Measurements from ENCODE around the gene ATP2B2.
A peak's percentile ranks its signal among the peaks of the same experiment; 100 is the strongest.

The ATP2B2 gene

GRCh38 chr3:10340476-10340875, 164.9 kb downstream of the ATP2B2 start:
- TF ChIP-seq SUZ12 (IDR thresholded peaks at IDR 0.05; ENCODE audit: extremely low read depth, insufficient read depth, insufficient read length) (no peak), YY1 (IDR thresholded peaks at IDR 0.05; ENCODE audit: insufficient read depth, insufficient read length) (no peak), ZNF274 (IDR thresholded peaks at IDR 0.05; ENCODE audit: low read depth, low read length) (no peak)
- no peaks in the 10 kb centered on the region for H3K36me3 ChIP-seq (ENCODE audit: insufficient read depth, insufficient read length, low read length)
- H3K4me3 ChIP-seq (ENCODE audit: insufficient read length, low read depth), result no peak overlapping the region
- H3K9ac ChIP-seq (ENCODE audit: insufficient read length, low read depth), result no peak overlapping the region
- no peak for DNase-seq (ENCODE audit: low read depth, low spot score)
- peaks cover 12% of the 10 kb centered on the region for H3K4me1 ChIP-seq (ENCODE audit: insufficient read depth, insufficient read length)
- no peaks in the 10 kb centered on the region for H3K27me3 ChIP-seq (ENCODE audit: insufficient read depth, insufficient read length)
- no peaks in the 10 kb centered on the region for H3K9me3 ChIP-seq (ENCODE audit: insufficient read depth, low read length)

GRCh38 chr3:10340046-10340445, 165.3 kb downstream of the ATP2B2 start:
- Histone ChIP-seq H3K27me3 (ENCODE audit: insufficient read depth, insufficient read length) (no peaks in the 10 kb centered on the region), H3K4me3 (ENCODE audit: insufficient read length, low read depth) (no peak overlapping the region), H3K9ac (ENCODE audit: insufficient read length, low read depth) (no peak overlapping the region), H3K36me3 (ENCODE audit: insufficient read depth, insufficient read length, low read length) (no peaks in the 10 kb centered on the region), H3K9me3 (ENCODE audit: insufficient read depth, low read length) (no peaks in the 10 kb centered on the region), H3K4me1 (ENCODE audit: insufficient read depth, insufficient read length) (peaks cover 13% of the 10 kb centered on the region)
- TF ChIP-seq YY1 (IDR thresholded peaks at IDR 0.05; ENCODE audit: insufficient read depth, insufficient read length), result no peak
- TF ChIP-seq SUZ12 (IDR thresholded peaks at IDR 0.05; ENCODE audit: extremely low read depth, insufficient read depth, insufficient read length), result no peak
- no peak for TF ChIP-seq ZNF274 (IDR thresholded peaks at IDR 0.05; ENCODE audit: low read depth, low read length)
- DNase-seq (ENCODE audit: low read depth, low spot score), result no peak

- Histone ChIP-seq H3K4me3 (ENCODE audit: insufficient read length, low read depth) (no peak overlapping the region), H3K36me3 (ENCODE audit: insufficient read depth, insufficient read length, low read length) (no peaks in the 10 kb centered on the region), H3K4me1 (ENCODE audit: insufficient read depth, insufficient read length) (peaks cover 15% of the 10 kb centered on the region), H3K9me3 (ENCODE audit: insufficient read depth, low read length) (no peaks in the 10 kb centered on the region), H3K27me3 (ENCODE audit: insufficient read depth, insufficient read length) (no peaks in the 10 kb centered on the region), H3K9ac (ENCODE audit: insufficient read length, low read depth) (peak overlapping the region; percentile 17)
- no peak for TF ChIP-seq YY1 (IDR thresholded peaks at IDR 0.05; ENCODE audit: insufficient read depth, insufficient read length)
- DNase-seq (ENCODE audit: low read depth, low spot score), result no peak
These were observed 165.9 kb downstream of the ATP2B2 start for GRCh38 chr3:10339376-10339955.

DNA sequence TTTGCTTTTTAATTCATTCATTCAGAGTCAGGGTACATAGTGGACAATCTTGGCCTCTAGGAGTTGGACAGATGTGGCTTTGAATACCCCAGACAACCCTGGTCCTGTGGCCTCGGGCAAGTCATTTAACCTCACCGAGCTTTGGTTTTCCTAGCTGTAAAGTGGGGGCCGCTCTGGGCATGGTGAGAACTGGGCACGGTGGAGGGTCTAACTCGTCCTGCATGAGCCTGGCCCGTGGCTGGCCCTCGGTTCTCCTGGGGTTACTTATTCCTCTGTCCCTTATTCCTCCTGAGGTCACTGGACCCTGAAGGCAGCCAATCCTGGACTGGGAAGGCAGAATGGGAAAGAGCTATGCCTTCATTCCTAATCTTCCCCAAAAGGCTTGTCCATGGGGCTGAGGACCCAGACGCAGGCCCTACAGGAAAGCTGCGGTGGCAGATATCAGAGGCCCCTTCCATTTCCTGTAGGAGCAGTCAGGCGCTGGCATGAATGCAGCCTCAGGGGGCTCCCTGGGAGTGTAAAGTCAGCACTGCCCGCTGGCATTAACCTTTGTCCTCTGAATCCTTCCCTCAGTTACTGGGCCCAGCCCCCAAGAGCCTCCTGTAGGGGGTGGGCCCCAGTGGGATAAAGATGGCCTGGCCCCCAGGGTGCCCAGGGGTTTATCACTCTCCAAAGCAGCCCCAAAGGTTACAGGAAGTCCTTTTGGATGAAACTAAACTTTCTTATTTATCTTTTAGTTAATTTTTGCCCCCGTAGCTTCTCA, 166.6 kb downstream of the ATP2B2 start:
- Histone ChIP-seq H3K4me1 (ENCODE audit: insufficient read depth, insufficient read length) (peaks cover 18% of the 10 kb centered on the region), H3K9ac (ENCODE audit: insufficient read length, low read depth) (no peak overlapping the region), H3K27me3 (ENCODE audit: insufficient read depth, insufficient read length) (no peaks in the 10 kb centered on the region), H3K9me3 (ENCODE audit: insufficient read depth, low read length) (no peaks in the 10 kb centered on the region), H3K4me3 (ENCODE audit: insufficient read length, low read depth) (no peak overlapping the region), H3K36me3 (ENCODE audit: insufficient read depth, insufficient read length, low read length) (no peaks in the 10 kb centered on the region)
- no peak for DNase-seq (ENCODE audit: low read depth, low spot score)
- no peak for TF ChIP-seq SUZ12 (IDR thresholded peaks at IDR 0.05; ENCODE audit: extremely low read depth, insufficient read depth, insufficient read length)
- no peak for TF ChIP-seq ZNF274 (IDR thresholded peaks at IDR 0.05; ENCODE audit: low read depth, low read length)
- no peak for TF ChIP-seq YY1 (IDR thresholded peaks at IDR 0.05; ENCODE audit: insufficient read depth, insufficient read length)

DNA sequence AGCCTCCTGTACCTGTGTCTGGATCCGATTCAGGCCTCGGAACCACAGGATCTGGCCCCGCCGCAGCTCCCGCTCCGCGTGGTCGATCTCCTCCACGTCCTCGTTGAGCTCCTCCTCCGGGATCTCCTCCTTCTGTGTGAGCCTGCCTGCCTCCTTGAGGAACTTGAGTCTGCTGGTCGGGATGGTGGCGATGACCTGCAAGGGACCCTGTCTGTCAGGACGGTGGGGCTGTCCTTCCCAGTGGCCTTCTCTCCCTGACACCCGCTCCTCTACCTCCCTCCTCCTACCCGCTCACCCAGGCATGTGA, 167.3 kb downstream of the ATP2B2 start:
- H3K9me3 ChIP-seq (ENCODE audit: insufficient read depth, low read length), result no peaks in the 10 kb centered on the region
- no peak overlapping the region for H3K4me3 ChIP-seq (ENCODE audit: insufficient read length, low read depth)
- H3K9ac ChIP-seq (ENCODE audit: insufficient read length, low read depth), result no peak overlapping the region
- H3K36me3 ChIP-seq (ENCODE audit: insufficient read depth, insufficient read length, low read length), result no peaks in the 10 kb centered on the region
- H3K4me1 ChIP-seq (ENCODE audit: insufficient read depth, insufficient read length), result peaks cover 21% of the 10 kb centered on the region
- H3K27me3 ChIP-seq (ENCODE audit: insufficient read depth, insufficient read length), result no peaks in the 10 kb centered on the region
- TF ChIP-seq SUZ12 (IDR thresholded peaks at IDR 0.05; ENCODE audit: extremely low read depth, insufficient read depth, insufficient read length), result no peak
- TF ChIP-seq YY1 (IDR thresholded peaks at IDR 0.05; ENCODE audit: insufficient read depth, insufficient read length), result no peak
- TF ChIP-seq ZNF274 (IDR thresholded peaks at IDR 0.05; ENCODE audit: low read depth, low read length), result no peak
- DNase-seq (ENCODE audit: low read depth, low spot score), result no peak

GRCh38 chr3:10337323-10338163, 167.8 kb downstream of the ATP2B2 start:
- no peak overlapping the region for H3K9ac ChIP-seq (ENCODE audit: insufficient read length, low read depth)
- H3K27me3 ChIP-seq (ENCODE audit: insufficient read depth, insufficient read length), result no peaks in the 10 kb centered on the region
- H3K4me1 ChIP-seq (ENCODE audit: insufficient read depth, insufficient read length), result peaks cover 21% of the 10 kb centered on the region
- H3K9me3 ChIP-seq (ENCODE audit: insufficient read depth, low read length), result no peaks in the 10 kb centered on the region
- H3K4me3 ChIP-seq (ENCODE audit: insufficient read length, low read depth), result no peak overlapping the region
- TF ChIP-seq ZNF274 (IDR thresholded peaks at IDR 0.05; ENCODE audit: low read depth, low read length) (no peak), YY1 (IDR thresholded peaks at IDR 0.05; ENCODE audit: insufficient read depth, insufficient read length) (no peak), SUZ12 (IDR thresholded peaks at IDR 0.05; ENCODE audit: extremely low read depth, insufficient read depth, insufficient read length) (no peak)
- no peak for DNase-seq (ENCODE audit: low read depth, low spot score)
- no peaks in the 10 kb centered on the region for H3K36me3 ChIP-seq (ENCODE audit: insufficient read depth, insufficient read length, low read length)

- Histone ChIP-seq H3K9me3 (ENCODE audit: insufficient read depth, low read length) (no peaks in the 10 kb centered on the region), H3K4me1 (ENCODE audit: insufficient read depth, insufficient read length) (peaks cover 21% of the 10 kb centered on the region), H3K27me3 (ENCODE audit: insufficient read depth, insufficient read length) (no peaks in the 10 kb centered on the region), H3K4me3 (ENCODE audit: insufficient read length, low read depth) (no peak overlapping the region), H3K9ac (ENCODE audit: insufficient read length, low read depth) (no peak overlapping the region), H3K36me3 (ENCODE audit: insufficient read depth, insufficient read length, low read length) (no peaks in the 10 kb centered on the region)
- TF ChIP-seq YY1 (IDR thresholded peaks at IDR 0.05; ENCODE audit: insufficient read depth, insufficient read length) (no peak), ZNF274 (IDR thresholded peaks at IDR 0.05; ENCODE audit: low read depth, low read length) (no peak), SUZ12 (IDR thresholded peaks at IDR 0.05; ENCODE audit: extremely low read depth, insufficient read depth, insufficient read length) (no peak)
- DNase-seq (ENCODE audit: low read depth, low spot score), result no peak
These were observed 168.6 kb downstream of the ATP2B2 start for GRCh38 chr3:10336761-10337160.
